ENCODE data around the gene PLOD2. TPM values are rescaled to one million over a fixed set of nuclear protein-coding genes. Genes with fewer than 3 reads are reported as not detected.
A peak's percentile ranks its signal among the peaks of the same experiment; 100 is the strongest.

PLOD2 gene
- total RNA-seq, 1 donor from 2014 or later = 121 TPM

DNA sequence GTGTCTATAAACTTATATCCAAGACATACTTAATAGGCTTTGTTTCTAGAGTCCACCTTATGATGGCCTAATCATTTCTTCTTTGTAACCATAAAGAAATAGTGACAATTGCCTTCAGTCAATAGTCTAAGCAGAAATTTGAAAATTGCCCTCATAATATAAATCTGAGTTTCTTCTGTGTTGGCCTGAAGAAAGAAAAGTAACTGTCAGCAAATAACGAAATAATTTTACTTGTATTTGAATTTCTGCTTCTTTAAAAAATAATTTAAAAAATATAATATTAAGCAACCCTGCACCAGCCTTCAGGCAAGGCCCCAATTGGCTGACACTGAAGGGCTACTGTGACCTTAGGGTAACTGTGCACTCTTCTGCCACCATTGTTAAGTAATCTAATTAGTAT is 113.5 kb downstream of the PLOD2 start:
- DNase-seq (ENCODE audit: low read depth in 2 of 2) = no peak

DNA sequence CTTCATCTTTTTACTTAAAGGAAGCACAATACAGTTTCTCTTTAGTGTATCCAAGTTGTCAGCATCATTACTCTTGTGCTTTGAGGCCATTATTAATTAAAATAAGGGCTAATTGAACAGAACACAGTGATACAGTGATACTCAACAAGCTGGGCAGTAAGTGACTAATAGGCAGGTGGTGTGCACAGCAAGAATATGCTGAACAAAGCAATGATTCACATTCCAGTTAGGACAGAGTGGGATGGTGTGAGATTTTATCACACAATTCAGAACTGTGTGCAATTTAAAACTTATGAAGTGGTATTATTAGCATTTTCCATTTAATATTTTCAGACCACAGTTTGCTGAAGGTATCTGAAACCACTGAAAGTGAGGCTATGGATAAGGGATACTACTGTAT is 116.9 kb downstream of the PLOD2 start:
- DNase-seq (ENCODE audit: low read depth in 2 of 2) = no peak

DNA sequence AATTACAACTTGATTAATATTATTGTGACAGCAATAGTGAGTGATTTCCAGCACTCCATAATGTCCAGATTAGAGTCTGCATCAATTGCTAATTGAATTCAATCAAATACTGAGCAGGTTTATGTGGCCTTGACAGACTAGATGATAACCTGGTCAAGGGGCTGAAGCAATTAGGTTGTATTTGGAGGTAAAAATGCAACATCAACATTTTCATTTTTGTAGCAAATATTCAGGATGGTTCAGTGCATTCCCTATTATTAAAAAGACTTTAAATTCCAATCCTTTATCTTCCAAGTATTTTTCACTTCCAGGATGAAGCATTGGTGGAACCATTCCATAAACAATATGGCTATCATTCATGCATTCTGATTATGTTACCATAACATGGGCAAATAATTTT is 120.4 kb downstream of the PLOD2 start:
- DNase-seq (ENCODE audit: low read depth in 2 of 2) = no peak

DNA sequence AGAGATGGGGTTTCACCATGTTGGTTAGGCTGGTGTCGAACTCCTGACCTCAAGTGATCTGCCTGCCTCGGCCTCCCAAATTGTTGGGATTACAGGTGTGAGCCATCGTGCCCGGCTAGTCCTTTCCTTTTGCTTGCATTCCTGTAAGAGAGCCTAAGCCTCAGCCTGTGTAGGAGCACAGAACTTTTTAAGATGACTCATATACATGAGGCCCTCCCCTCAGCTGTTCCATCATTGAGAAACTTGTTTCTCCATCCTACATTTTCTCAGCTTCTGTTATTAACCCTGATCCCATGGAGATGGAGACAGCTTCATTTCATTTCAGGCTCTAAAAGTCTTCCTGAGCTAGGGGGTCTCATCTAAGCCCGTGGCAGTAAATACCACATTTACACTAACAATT is 123.3 kb downstream of the PLOD2 start:
- no peak for DNase-seq (ENCODE audit: low read depth in 2 of 2)

DNA sequence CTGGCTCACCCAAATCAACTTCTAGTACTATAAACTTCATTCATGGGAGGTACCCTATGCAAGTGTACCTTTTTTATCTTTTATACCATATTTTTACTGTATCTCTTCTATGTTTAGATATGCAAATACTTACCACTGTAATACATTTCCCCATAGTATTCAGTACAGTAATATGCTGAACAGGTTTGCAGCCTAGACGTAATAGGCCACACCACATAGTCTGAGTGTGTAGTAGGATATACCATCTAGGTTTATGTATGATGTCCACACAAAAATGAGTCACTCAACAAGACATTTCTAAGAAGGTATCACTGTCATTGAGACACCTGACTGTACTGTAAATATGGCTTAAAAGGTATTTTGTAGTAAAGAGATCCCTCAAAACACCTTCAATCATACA is 124.7 kb downstream of the PLOD2 start:
- DNase-seq (ENCODE audit: low read depth in 2 of 2) = no peak

DNA sequence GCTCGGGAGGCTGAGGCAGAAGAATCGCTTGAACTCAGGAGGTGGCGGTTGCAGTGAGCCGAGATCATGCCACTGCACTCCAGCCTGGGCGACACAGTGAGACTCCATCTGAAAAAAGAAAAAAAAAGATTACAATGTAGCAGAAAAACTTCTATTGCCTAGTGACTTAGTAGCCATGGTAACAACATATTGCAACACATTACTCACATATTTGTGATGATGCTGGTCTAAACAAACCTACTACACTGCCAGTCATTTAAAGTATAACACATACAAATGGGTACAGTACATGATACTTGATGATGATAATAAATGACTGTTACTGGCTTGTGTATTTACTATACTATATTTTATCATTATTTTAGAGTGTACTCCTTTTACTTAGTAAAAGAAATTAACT is 125.6 kb downstream of the PLOD2 start:
- DNase-seq (ENCODE audit: low read depth in 2 of 2) = no peak

DNA sequence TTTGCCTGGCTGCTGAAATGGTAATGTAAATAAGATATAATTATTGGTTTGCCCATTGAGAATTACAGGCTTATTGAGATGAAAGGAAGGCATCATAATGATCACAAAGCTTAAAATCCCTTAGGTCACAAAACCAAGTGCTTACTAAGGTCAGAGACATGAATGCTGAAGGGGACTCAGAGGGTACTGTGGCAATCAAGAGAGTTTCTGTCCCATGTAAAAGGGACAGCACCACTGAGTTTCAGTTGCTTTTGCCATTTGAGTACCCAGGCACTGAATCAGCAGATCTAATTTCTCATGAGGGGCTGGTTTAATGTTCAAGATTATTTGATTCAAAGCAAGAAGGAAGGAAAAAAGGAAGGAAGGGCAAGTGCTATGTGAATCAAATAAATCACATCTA is 127.0 kb downstream of the PLOD2 start:
- no peak for DNase-seq (ENCODE audit: low read depth in 2 of 2)

DNA sequence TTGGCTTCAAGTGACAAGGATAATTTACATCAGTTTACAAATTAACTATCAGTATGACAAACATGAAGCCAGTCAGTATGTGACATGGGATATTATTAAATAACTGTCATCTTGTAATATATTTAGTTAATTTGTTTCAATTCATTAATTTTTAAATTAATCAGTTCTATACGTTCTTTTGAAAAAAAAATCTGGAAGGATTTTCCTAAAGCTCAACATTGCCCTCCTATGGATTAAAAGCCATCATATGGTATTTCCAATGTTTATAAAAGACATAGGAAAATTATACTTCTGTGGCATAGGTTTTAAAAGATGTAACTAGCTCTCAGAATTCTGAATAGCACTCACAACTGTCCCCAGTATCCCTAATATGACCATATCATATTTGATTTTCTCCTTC is 134.4 kb downstream of the PLOD2 start:
- no peak for DNase-seq (ENCODE audit: low read depth in 2 of 2)

DNA sequence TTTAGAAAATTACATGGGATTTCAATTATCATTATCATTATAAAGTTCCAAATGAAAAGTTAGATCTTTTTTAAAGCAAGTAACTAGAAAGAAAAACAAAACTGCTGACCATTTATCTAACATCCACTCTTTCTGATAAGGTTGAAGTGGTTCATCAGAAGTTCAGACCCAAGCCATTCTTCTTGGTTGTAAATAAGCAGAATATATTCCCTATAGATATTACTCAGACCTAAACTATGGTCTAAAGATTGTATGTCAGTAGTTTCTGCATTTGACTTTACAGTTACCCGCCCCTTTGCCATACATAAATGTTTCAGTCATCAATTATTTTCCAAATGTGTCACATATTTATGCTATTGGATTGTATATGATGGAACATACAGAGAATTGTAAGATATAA is 136.7 kb downstream of the PLOD2 start:
- DNase-seq (ENCODE audit: low read depth in 2 of 2) = no peak

DNA sequence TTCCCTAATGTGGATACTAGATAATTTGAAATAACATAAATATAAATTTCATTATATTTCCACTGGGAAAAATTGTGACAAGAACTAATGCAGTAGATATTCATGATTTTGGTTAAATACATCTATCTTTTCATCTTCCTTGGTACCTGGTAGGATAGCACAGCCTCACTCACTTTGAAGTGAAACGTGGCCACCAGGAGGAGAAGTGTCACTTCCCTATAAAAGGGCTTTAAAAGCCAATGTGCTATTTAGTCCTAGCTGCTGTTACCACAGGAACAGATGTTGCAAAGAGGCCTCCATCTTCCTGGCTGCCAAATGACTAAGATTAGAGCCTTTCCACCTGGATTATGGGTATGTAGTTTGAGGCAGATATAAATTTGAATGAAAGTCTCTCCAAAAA is 140.0 kb downstream of the PLOD2 start:
- peak in 1 of 2 donors; percentile 10 for DNase-seq (ENCODE audit: low read depth in 2 of 2)

DNA sequence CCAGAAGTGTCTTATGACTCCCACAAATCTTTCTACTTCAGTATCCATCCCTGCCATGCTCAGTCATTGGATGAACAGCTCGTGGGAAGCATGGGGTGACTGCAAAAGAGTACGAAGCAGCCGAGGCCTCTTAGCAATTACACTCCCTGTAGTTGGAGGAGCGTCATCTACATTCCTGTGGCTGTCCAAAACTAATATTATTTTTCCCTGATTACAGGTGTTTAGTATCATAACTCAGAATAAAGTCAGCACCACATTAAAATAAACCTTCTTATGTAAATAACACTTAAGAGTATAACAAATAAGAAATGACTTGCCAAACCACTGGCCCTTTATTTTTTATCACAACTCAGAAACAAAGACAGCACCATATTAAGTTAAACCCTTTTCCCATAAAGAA is 141.5 kb downstream of the PLOD2 start:
- no peak for DNase-seq (ENCODE audit: low read depth in 2 of 2)

Other genes with a start within 250 kb of the PLOD2 start
- gene PLSCR4, start 89.9 kb upstream of the PLOD2 start, total RNA-seq = 494 and 1,169 TPM in 2 replicates